HG03520 (cell line): ENCODE results near the gene SLC1A2.

Experiments used
- ATAC-seq: cut with Tn5 transposase; IDR thresholded peaks from one replicate; pipeline ENCODE4 v1.9.1; 2021; ENCODE audit warnings: mild to moderate bottlenecking, moderate library complexity; ENCODE audit not compliant: unreplicated experiment

SLC1A2 gene

DNA sequence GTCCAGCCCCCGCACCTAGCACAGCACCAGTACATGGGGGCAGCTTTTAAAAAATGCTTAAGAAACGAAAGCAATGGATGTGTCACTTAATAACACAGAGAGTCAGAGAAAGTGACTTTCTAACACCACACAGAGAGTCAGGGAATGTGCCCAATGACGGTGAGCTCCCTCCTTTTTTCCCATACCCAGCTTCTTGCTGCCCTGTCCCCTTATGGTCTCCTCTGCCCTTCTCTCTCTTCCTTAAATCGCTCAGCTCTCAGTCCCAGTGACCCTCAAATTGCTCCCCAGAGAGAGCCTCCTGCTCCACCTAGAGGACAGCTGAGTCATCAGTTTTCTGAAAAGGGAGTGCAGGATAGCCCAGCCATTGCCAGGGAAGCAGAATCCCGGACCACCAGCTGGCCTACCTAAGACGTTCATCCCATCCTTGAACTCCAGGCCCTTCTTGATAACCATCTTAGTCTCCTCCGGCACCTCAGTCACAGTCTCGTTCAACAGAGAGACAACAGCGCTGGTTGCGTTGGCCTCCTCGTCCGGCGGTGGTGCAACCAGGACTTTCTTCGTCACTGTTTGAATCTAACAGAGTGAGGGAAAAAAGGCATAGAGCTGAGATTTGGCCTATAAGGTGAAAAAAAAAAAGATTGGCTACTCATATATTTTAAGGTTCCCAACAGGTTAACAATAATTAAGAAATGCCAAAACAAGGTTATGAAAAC is 113.5 kb downstream of the SLC1A2 start:
- ATAC-seq, result no peak

DNA sequence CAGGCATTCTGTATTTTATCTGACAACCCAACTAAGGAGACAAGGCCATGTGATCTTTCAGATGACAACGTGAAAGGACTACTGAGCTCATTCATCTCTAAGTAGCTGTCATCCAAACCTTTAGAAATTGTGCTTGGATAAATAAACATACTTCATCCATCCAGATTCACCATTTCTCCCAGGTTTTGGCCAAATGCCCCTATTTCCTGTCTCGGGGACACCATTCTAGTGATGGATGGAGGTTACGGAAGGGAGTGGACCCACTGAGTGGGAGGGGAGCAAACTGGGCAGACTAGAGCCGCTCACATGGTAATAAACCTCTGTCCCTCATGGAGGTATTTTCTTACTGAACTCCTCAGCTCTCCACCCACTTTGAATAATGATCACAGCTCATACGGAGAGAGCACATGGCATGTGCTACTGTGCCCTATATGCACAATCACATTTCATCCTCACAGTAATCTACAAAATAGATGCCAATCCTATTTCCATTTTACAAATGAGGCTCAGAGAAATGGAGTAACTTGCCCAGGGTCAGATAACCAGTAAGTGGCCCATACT is 114.4 kb downstream of the SLC1A2 start:
- ATAC-seq, result no peak

DNA sequence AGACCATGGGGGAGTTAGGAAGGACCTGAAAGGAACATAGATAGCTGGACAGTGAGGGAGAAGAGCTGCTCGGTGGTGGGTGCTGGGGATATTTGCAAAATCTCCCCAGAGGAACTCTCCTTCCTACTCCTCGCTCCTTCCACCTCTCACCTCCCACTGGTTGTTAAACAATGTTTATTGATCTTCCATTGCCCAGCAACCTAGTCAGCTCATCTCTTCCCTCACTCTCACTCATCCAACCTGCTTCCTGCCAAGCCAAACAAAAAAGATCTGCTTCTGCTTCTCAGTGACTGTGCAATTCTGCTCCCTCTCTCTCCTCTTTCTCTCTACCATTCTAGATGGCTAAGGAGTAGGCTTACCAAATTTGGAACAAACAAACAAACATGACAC is 115.0 kb downstream of the SLC1A2 start:
- ATAC-seq, result no peak

DNA sequence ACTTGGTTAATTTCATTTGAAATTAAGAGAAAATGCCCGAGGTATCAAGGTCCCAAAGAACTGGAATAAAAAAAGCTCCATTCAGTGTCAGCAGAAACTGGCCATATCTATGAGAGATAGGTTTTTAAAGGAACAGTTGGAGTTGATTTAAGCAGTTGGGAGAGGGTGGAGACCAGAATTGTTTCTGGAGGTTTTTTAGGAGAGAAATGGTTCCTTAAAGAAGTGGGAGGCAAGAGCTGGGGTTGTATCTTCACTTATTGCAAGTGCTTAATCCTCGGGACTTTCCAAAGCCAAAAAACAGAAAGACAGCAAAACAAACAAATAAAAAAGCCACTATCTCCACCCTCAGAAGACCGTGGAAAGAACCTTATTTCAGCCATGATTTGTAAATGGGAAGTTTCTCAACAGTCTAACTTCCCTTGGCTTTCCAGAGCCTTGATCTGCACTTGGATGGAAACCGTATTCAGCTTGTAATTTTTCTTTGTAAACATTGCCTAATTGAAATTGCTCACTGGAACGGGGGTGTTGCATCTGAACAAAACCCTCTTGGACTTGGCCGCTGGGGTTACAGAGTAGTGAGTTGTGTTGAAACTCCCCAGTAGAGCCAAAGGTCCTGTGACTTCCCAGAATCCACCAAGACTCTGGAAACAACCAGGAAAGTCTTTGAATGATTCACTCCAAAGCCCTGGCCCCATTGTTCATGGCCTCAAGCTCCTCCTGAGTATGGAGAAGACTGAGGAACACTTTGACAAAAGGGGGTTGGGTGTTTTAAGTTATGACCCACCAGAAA is 115.6 kb downstream of the SLC1A2 start:
- ATAC-seq, result no peak

DNA sequence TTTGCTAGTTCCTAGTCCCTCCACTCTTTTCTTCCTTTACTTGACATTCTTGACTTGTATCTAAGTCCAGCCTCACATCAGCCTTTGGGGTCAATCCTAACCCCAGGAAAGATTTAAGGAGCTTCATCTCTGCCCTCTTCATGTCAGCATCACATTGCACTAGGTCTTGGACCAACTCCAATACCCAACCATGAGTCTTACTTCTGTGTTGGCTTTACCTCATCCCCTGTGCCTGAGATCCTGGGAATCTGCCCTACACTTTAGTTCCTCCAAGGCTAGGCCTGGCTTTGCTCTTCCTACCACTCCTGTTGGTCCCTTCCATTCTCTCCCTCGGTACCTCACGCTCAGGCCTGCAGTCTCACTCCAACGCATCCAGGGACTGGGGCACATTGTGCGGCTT is 117.0 kb downstream of the SLC1A2 start:
- ATAC-seq, result no peak

DNA sequence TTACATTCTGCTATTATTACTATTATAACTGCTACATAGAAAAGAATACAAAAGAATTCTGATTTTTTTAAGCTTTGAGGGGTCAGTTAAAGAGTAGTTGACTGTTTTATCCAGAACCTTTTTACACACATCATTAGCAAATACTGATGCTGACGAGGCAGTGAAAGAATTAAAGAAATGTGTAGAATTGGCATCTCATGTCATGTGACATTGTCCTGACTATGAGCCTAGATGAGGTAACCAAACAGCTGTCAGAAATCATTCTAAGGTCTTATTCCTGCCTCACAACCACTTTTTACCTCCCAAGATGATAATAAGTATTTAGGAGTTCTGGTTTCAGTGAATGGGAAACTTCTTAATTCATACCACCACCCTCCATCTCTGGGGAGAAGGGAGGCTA is 121.0 kb downstream of the SLC1A2 start:
- no peak for ATAC-seq

DNA sequence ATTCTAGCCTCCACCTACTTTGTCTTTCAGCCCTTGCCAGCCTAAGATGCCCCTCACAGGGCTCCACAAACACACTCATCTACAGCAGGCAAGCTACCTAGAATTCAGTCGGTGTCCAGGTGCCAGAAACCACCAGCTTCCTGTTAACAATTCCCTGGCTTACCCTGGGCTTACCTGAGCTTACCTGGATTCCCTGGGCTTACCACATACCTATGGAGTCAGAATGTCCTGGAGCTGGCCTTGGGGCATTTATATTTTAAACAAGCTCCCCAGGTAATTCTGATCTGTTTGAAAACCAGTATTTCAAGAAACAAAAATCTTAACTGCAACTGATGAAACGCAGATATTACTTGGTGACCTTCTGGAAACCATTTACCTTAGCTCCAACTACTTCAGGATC is 123.6 kb downstream of the SLC1A2 start:
- no peak for ATAC-seq

DNA sequence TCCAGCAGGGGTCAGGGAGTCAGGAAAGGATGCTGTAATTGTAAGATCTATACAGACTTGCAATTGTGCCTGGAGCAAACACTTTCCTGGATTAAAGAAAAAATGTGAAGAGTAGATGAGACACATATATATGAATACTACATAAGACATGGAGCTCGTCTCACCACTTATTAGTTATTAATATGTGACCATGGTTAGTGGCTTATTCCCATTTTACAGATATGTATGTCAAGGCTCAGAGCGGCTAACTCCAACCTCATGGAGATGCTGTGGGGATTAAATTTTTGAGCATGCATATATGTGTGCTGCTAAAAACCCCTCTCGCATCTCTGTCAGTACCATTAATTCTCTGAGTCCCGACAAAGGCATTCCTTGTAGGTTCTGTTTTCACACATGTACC is 125.7 kb downstream of the SLC1A2 start:
- no peak for ATAC-seq

DNA sequence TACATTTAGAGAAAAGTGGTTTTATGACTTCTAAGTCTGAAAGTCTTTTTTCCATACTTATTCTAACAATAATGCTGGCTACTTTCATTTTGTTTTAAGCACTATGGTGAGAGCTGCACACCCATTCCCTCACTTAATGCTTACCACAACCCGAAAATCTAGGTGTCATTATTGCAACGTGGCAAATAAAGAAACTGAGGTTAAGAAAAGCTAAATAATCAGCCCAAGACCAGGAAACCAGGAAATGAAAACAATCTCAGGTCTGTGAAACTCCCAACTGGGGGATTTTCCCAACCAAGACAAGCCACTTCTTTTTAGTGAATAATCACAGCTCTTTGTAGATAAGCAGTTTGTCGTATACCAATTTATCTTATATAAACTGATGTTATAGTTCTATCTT is 126.3 kb downstream of the SLC1A2 start:
- no peak for ATAC-seq

DNA sequence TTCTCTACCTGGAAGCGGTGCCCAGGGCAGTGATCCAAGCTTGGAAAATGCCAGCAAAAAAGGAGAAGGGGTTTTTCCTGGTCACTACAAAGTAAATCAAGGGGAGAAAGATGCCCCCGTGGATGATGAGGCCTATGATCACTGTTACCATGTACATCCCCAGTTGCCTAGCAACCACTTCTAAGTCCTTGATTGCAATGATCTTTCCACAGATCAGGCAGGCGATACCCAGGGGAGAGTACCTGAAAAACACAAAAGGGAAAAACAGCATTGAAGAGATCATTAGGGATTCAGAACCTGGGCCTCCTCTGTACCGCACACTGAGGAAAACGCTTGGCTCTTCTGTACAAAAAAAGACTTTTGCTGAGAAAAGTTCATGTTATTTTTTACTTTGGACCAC is 127.1 kb downstream of the SLC1A2 start:
- no peak for ATAC-seq

DNA sequence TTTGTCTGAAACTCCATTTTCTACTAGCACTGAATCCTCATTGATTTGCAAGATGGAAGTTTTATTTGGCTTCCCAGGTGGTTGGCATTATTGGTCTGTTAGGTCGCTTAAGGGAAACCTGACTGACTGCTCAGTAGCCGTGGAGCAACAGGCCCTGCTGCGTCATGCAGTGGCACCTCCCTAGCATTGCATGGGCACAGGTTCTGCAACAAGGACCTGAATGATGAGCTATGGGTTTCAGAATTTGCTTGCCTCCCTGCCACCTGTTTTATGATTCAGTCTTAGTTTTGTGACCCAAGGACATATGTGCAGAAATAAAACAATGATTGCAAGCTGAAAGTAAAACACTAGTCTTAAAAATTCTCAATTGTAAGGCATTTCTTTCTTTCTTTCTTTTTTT is 128.5 kb downstream of the SLC1A2 start:
- ATAC-seq, result no peak

DNA sequence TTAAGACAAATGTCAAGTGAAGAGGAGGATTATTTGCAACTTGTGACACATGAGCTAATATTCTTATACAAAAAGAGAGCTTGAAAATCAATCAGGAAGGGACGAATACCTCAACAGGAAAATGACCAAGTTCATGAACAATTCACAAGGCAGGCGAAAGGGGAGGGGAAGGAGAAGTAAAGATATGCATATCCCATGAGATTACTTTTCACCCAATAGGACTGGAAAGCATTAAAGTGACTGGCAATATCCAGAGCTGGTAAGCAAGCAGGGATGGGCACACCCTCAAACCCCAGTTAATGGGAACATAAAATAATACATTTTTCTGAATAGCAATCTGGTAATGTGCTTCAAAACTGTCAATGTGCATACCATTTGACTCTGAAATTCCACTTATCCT is 129.5 kb downstream of the SLC1A2 start:
- ATAC-seq, result no peak

DNA sequence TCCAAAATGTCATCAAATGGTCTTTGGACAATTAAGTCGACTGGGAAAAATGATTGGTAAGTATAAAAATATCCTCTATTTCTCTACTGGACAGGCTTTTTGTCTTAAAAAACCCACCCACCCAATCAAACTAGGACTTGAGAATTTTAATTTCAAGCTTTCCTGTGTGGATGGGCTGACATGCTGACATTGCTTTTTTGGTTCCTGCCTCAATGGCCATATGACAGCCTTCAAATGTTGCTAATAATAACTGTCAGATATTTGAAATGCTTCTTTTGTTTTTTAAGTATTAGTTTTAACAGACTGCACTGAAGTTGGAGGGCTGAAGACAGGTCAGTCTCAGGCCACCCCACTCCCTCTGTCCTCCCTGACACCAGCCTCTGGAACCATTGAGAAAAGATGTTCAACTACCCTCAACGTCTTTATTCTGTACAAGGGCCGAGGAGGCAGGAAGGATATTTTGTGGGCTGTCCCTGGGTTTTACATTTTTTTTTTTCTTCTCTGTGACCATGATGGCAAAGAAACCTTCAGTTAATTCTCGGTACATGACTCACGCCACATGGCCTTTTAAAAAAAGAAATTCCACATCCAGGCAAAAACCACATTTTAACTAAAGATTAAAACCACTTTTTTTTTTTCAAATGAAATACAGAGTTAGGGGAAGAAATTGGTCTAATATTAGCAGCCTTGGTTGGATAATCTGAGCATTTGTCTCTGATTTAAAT is 130.4 kb downstream of the SLC1A2 start:
- ATAC-seq, result no peak

DNA sequence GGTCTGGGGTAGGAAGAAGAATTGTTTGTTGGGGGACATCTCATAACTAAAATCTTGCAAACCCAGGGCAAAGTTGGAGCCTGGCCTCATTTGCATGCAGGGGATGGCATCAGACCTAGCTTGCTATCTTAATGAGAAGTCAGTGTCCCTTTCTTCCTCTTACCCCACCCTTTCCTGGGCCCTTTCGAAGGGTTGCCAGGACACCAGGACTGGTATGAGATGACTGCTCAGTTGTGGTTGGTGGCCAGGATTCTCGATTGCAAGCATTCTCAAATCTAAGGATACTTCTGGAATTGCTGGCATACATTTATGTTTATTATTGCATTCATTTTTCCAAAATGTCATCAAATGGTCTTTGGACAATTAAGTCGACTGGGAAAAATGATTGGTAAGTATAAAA is 131.0 kb downstream of the SLC1A2 start:
- ATAC-seq, result no peak

DNA sequence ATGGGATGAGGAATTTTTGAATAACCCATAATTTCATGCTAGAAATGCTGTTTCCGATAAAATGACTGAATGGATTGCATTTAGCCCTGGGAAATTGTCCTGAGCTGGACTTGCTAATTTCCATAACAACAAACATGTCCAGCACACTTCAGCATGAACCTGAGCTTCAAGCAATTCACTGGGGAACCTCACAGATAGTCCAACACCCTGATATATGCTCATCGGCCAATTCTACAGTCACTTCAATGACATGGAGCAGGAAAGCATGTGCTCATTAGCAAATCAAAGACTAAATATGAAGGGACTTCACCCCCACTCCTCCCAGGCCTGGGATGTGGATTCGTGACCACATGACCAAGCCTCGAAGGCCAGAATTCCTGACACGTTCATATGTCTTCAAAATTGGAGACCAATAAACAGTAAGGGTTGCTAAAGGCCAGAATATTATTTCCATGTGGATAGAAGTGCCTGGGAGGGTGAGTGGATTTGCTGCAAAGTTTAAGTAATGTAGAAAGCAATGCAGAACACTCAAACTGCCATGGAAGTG is 131.9 kb downstream of the SLC1A2 start:
- no peak for ATAC-seq

DNA sequence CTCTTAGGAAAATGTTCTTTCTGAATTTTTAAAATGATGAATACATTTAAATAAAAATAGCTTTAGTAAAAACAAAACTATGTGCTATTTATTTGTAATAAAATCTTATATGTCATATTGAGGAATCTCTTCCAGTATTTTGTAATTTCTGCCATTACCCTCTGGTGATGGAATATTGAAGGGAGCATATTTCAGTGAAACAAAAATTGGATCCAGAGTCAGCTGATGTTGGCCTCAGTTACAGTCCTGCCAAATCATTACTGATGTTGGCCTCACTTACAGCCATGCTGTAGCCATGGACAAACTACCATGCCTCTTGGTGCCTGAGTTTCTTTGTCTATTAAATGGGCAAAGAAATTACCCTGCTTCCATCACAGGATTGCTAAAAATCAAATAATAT is 133.2 kb downstream of the SLC1A2 start:
- no peak for ATAC-seq

DNA sequence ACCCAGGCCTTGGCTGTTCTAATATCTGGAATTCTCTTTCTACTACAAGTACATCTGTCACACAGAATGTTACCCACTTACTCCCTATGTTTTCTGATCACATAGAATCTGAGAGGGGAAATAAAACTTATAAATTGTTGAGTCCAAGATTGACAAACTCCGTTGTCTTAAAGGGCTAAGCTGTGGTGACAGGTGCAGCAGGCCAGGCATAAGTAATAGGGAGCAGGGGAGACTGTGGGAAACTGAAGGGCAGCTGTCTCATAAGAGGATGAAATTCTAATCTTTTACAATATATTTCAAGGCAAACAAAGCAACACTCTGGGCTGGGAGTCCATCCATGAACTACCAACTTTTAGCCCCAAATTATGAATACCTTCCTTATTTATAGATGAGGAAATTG is 133.9 kb downstream of the SLC1A2 start:
- ATAC-seq, result no peak

DNA sequence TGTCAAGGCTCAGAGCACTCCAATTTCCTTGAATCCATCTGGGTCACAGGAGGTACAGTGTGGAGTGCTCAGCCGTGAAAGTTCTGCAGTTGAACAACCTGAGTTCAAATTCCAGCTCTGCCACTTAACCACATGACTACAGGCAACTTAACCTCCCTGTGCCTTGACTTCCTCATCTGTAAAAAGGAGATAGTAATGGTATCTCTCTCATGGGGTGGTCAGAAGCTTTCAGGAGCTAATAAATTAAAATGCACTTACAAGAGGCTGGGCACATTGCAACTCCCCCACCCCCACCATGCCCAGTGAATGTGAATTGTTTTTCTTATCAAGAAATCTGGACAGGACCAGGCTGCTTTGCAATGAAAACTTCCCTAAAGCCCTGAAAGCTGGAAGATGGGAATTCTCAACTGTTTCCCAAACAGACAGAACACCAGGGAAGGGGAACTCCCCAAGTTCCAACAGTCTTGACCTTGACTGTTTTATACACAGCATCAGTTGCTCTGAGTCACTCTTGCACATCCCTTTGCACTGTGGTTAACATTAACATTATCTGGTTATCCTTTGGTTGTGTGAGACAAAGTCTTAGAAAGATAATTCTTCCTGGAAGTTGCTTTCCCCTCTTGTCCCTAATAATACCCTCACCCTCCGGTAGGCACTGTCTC is 137.0 kb downstream of the SLC1A2 start:
- no peak for ATAC-seq

DNA sequence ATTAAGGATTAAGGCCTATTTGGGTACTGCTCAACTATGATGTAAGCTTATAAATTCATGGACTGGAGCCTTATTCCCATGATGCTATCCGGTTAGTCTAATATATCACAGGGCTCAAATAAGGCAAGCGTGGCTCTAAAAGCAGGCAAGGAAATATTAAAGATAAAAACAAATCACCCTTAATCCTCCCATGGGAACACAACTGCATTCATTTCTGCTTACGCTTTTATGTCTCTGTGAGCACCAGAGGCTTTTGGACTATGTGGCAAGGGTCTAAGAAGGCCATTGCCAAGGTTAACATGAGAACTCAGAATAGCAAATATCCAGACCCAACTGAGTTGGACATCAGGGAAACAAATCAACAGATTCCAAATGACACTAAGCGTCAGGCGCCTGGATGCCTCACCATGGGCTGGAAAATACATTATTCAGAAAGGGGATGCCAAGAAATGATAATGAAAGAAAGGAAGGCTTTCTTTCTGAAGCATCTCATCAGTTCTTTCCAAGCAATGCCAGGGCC is 138.1 kb downstream of the SLC1A2 start:
- ATAC-seq, result no peak

DNA sequence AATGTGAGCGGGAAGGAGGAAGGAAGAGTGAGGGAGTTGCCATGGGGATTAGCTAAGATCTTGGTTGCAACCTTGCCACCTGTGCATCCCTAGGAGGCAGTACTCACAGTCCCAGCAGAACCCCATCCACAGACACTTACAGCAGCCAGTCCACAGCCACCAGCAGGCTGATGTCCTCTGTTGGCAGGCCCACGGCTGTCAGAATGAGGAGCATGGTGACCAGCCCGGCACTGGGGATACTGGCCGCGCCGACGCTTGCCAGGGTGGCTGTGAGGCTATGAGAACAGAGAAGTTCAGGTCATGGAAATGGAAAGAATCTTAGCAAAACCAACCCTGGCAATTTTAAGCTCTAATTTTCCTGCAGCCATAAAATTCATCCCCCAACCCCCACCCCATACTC is 138.6 kb downstream of the SLC1A2 start:
- ATAC-seq, result no peak

DNA sequence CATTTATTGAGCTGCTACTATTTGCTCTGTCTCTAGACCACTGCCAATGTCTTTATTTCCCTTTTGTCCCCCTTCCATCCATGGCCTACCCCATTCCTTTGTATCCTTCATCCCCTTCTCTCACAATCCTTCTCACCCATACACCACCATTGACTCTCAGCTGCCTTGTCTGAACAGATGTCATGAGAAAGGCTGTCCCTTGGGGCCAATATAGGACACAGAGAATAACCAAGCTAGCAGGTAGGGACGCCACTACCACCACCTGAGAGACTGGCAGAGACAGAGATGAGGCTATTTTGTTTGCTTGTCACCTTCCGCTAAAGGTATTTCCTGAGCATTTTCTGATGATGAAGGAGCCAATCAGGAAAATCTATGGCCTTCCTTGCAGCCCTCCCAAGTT is 141.5 kb downstream of the SLC1A2 start:
- no peak for ATAC-seq
